NCI-H1930 (cell line): ENCODE data around the gene DYTN.
"Not testable (repeated sequence)": the region's sequence is repeated elsewhere in the genome, so short reads cannot be mapped to it uniquely, and the experiment has no call there.

Source experiments
- DNase-seq, 2 experiments: peaks; one replicate each; lab custom pipeline; 2025; lab: John Stamatoyannopoulos, UW

Gene DYTN

GRCh38 chr2:206718296-206718695, at the start of gene DYTN:
TSS of gene DYTN (minus strand) at chr2:206718396. CDS start at chr2:206718279, 117 bp downstream.
- no peak for DNase-seq

- DNase-seq: no peak
Observed at GRCh38 chr2:206766057-206766930, 48.1 kb upstream of the DYTN start.

GRCh38 chr2:206765242-206766056, 47.3 kb upstream of the DYTN start, which contains the start of the genes FASTKD2 and MDH1B:
TSS of gene FASTKD2 (plus strand) at chr2:206765606. CDS start at chr2:206766694, 1,088 bp downstream.
TSS of gene MDH1B (minus strand) at chr2:206765328. CDS start at chr2:206765271, 57 bp downstream.
- DNase-seq: peak; percentile 82 to 84

- DNase-seq: no peak
Observed at GRCh38 chr2:206764673-206765241, 46.6 kb upstream of the DYTN start.

- no peak for DNase-seq
Observed at GRCh38 chr2:206756816-206757215, 38.6 kb upstream of the DYTN start.

- no peak for DNase-seq
Observed at GRCh38 chr2:206740800-206741199, 22.6 kb upstream of the DYTN start.

GRCh38 chr2:206739271-206739670, 21.1 kb upstream of the DYTN start:
- no peak for DNase-seq

- no peak for DNase-seq
Observed at GRCh38 chr2:206736935-206737334, 18.7 kb upstream of the DYTN start.

- DNase-seq: no peak
Observed at GRCh38 chr2:206733341-206733740, 15.1 kb upstream of the DYTN start.

GRCh38 chr2:206728277-206729199, 10.3 kb upstream of the DYTN start:
- DNase-seq: no peak

GRCh38 chr2:206727287-206727686, 9.1 kb upstream of the DYTN start:
- no peak for DNase-seq

- DNase-seq: no peak
Observed at GRCh38 chr2:206723288-206723687, 5.1 kb upstream of the DYTN start.

- DNase-seq: no peak
Observed at GRCh38 chr2:206721256-206721920, 3.2 kb upstream of the DYTN start.

- no peak for DNase-seq
Observed at GRCh38 chr2:206716623-206717022, 1.6 kb downstream of the DYTN start.

GRCh38 chr2:206715183-206715582, 3.0 kb downstream of the DYTN start:
- not testable (repeated sequence) for DNase-seq

- DNase-seq: no peak
Observed at GRCh38 chr2:206713746-206714145, 4.5 kb downstream of the DYTN start.

GRCh38 chr2:206708286-206708685, 9.9 kb downstream of the DYTN start:
- DNase-seq: no peak

- DNase-seq: no peak
Observed at GRCh38 chr2:206707164-206707701, 11.0 kb downstream of the DYTN start.

- DNase-seq: no peak
Observed at GRCh38 chr2:206701952-206702605, 16.1 kb downstream of the DYTN start.

- no peak for DNase-seq
Observed at GRCh38 chr2:206700156-206700555, 18.0 kb downstream of the DYTN start.
